Measurements from ENCODE around the gene TMEM120B.
"Not testable (repeated sequence)": the region's sequence is repeated elsewhere in the genome, so short reads cannot be mapped to it uniquely, and the experiment has no call there.

DNA sequence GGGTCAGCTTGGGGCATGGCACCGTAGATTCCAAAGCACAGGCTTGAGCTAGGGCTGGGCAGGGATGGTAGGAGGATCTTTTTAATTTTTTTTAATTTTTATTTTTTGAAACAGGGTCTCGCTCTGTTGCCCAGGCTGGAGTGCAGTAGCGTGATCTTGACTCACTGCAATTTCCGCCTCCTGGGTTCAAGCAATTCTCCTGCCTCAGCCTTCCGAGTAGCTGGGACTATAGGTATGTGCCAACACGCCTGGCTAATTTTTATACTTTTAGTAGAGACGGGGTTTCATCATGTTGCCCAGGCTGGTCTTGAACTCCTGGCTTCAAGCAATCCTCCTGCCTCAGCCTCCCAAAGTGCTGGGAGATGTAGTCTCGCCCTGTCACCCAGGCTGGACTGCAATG is 78.2 kb downstream of the TMEM120B start:
- not testable (repeated sequence) for TF ChIP-seq EZH2phosphoT487 (IDR thresholded peaks at IDR 0.05; ENCODE audit: borderline replicate concordance)
- TF ChIP-seq, protein P1, sequence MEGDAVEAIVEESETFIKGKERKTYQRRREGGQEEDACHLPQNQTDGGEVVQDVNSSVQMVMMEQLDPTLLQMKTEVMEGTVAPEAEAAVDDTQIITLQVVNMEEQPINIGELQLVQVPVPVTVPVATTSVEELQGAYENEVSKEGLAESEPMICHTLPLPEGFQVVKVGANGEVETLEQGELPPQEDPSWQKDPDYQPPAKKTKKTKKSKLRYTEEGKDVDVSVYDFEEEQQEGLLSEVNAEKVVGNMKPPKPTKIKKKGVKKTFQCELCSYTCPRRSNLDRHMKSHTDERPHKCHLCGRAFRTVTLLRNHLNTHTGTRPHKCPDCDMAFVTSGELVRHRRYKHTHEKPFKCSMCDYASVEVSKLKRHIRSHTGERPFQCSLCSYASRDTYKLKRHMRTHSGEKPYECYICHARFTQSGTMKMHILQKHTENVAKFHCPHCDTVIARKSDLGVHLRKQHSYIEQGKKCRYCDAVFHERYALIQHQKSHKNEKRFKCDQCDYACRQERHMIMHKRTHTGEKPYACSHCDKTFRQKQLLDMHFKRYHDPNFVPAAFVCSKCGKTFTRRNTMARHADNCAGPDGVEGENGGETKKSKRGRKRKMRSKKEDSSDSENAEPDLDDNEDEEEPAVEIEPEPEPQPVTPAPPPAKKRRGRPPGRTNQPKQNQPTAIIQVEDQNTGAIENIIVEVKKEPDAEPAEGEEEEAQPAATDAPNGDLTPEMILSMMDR (conservative IDR thresholded peaks at IDR 0.05; ENCODE audit: low read length) = not testable (repeated sequence)
